ENCODE measurements around the gene ENDOG.

Gene ENDOG

DNA sequence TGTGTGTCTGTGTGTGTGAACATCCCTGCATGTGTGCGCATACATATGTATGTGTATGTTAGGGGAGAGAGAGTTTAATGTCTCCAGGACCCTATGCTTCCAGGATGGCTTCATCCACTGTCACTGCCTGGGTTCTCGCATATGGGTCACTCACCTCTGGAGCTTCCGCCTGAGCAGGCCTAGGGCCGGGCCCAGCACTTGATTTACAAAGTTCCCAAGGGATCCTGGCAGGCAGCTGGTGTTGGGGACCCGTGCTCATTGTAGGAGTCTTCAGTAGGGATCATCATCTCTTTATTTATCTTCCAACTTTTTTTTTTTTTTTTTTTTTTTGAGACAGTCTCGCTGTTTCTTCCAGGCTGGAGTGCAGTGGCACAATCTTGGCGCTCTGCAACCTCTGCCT, 18.2 kb upstream of the ENDOG start:
- no peak for DNase-seq (ENCODE audit: low read depth in 3 of 3)

DNA sequence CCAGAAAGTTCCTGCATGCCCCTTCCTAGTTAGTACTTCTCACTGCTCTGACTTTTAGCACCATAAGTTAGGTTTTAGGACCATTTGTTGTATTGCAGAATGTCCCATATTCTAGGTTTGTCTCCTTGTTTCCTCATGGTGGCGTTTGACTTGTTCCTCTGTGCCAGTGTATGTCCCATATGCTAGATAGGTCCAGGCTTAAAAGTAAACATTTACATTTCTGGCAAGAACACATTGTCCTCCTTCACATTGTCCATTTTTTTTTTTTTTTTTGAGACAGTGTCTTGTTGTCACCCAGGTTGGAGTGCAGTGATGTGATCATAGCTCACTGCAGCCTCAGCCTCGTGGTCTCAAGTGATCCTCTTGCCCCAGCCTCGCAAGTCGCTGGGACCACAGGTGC, 15.8 kb upstream of the ENDOG start:
- DNase-seq (ENCODE audit: low read depth in 3 of 3) = no peak

DNA sequence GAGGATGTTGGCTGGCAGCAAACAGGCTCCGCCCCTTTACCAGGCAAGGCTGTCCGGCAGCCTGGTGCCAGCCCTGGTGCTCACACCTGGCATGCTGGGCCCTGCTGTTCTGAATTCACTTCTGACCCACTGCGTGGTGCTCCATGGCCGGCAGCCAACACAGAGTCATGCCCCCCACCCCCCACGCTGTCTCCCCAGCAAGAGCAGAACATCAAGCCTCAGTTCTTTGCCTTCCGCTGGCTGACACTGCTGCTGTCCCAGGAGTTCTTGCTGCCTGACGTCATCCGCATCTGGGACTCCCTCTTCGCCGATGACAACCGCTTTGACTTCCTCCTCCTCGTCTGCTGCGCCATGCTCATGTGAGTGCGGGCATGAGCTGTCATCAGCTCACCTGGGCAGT, 12.6 kb upstream of the ENDOG start:
- DNase-seq (ENCODE audit: low read depth in 3 of 3) = no peak

DNA sequence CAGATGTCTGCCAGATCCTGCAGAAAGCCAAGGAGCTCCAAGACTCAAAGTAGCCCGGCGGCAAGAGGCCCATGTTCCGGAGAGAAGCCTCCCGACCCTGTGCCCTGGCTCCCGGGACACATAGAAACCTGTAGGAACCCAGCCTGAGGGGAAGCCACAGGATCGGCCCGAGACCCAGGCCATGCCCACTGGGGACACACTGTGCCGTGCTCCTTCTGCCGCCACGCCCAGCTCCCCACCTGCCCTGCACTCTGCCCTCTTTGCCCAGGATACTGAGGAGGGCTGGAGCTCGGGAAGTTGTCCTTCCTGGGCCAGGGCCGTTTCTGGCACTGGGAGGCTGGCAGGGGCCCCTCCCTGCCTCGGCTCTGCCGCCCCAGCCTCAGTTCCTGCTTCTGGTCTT, 10.5 kb upstream of the ENDOG start:
- no peak for DNase-seq (ENCODE audit: low read depth in 3 of 3)

DNA sequence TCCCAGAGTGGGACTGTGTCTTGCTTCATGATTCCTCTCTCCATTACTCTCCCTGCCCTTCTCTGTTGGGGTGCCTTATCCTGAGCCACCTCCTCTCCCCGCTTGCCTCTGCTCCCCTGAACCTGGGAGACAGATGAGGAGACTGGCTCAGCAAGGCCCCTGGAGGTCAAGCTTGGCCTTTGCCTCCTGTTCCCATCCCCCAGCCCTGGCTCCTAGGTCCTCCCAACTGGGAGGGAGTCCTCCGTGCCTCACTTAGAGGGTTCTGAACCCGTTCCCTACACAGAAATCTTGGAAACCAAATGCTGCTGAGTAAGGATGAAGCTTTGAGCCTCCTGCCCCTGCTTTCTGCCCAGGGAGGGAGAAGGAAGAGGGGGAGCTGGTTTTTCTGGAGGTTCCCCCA, 9.8 kb upstream of the ENDOG start:
- DNase-seq (ENCODE audit: low read depth in 3 of 3) = no peak

DNA sequence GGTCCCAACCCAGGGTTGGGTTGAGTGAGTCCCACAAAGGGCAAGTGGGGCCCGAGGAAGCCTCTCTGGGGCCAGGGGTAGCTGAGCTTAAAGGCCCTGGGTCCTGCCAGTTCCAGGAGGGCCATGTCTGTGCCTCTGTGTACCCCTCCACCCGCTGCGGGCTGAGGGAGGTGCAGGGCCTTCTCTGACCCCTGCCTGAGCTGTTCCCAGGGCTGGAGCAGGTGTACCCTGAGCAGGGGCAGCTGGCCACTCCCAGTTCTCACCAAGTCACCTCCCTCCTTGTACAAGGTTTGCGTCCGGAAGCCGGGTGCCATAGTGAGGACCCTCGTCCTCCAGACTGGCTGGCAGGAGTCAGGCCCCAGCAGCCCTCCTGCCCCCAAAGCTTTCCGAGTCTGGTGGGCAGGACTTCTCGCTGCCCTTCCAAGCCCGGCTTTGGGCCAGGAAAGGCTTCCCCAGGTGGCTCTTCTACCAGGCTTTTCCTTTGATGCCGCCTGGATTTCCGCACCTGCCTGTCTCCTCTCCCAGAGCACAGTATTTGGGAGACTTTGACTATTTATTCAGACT, 9.2 kb upstream of the ENDOG start:
- DNase-seq (ENCODE audit: low read depth in 3 of 3) = no peak

DNA sequence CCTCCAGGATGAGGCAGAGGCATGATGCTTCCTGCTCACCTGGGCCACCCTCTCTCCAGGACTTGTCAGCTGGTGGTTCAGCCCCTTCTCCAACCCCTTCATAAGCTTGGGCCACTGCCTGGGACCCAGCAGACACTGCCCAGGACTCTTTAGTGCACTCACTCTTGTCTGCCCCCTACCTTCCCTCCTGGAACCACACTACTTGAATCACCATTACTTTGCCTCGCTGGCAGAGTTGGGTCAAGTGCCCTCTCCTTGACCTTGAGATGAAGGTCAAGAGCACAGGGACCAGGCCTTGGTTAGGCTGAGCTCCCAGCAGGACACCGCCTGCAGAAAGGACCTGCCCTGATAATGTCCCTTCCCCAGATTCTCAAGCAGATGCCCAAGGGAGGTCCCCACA, 8.5 kb upstream of the ENDOG start:
- no peak for DNase-seq (ENCODE audit: low read depth in 3 of 3)

DNA sequence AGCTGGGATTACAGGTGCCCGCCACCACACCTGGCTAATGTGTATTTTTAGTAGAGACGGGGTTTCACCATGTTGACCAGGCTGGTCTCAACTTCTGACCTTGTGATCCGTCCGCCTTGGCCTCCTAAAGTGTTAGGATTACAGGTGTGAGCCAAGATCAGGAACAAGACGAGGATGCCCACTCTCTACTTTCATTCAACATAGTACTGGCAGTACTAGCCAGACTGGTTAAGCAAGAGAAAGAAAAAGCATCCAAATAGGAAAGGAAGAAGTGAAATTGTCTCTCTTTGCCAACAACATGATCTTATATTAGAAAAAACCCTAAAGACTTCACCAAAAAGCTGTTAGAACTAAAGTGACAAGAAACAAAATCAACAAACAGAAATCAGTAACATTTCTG, 7.4 kb upstream of the ENDOG start:
- no peak for DNase-seq (ENCODE audit: low read depth in 3 of 3)

DNA sequence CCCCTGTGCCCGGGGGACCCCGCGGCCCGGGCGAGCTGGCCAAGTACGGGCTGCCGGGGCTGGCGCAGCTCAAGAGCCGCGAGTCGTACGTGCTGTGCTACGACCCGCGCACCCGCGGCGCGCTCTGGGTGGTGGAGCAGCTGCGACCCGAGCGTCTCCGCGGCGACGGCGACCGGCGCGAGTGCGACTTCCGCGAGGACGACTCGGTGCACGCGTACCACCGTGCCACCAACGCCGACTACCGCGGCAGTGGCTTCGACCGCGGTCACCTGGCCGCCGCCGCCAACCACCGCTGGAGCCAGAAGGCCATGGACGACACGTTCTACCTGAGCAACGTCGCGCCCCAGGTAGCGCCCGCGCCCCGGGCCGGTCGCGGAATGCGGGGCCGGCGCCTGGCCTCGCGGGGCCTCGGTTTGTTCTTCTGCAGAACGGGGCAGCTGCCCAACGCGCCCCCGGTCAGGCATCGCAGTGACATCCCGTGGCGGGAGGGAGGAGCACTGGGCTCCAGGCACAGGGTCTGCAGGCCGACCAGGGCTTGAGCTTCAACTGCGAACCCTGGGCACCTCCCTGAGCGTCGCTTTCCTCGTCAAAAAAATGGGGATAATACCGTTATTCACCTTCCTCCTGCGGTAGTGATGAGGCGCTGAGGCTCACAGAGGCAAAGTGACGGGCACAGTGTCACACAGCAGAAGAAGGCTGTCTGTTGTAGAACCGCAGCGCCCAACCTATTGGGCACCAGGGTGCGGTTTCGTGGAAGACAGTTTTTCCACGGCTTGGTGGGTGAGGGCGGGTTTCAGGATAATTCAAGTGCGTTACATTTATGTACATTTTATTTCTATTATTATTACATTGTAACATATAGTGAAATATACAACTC, 777 bp downstream of the ENDOG start:
- peak in 2 of 3 donors; percentile 20 to 44 for DNase-seq (ENCODE audit: low read depth in 3 of 3)

DNA sequence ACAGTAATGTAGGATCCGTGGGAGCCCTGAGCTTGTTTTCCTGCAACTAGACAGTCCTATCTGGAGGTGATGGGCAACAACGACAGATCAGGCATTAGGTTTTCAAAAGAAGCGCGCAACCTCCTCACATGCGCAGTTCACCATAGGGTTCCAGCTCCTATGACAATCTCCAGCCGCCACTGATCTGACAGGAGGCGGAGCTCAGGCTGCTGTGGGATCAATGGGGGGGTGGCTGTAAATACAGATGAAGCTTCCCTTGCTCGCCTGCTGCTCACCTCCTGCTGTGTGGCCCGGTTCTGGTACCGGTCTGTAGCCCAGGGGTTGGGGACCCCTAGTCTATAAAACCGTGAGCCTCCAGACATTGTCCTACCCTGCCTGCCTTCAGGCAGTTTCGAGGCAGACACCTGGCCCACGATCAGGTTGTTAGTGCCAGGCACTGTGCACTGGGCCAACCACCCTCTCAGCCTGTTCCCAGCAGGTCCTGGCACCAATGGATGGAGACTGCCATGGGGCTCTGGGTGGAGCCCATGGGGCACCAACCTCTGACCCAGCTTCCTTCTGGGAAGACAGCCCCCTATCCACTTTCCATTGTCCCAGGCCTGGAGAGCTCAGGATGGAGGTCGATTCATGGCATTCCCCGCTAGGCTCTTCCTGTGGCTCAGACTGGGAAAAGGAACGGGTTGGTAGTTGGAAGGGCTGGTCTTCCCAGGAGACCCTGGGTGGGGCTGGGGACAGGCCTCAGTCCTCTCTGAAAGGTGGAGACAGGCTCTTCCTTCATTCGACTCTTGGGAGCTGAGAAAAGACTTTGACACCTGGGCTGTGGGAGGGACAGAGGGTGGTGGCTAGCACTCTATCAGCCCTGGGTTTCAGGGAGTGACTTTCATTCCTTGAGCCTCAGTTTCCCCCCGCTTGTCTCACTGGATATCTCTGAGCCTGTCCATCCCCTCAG, 1.7 kb downstream of the ENDOG start:
- DNase-seq (ENCODE audit: low read depth in 3 of 3) = no peak

DNA sequence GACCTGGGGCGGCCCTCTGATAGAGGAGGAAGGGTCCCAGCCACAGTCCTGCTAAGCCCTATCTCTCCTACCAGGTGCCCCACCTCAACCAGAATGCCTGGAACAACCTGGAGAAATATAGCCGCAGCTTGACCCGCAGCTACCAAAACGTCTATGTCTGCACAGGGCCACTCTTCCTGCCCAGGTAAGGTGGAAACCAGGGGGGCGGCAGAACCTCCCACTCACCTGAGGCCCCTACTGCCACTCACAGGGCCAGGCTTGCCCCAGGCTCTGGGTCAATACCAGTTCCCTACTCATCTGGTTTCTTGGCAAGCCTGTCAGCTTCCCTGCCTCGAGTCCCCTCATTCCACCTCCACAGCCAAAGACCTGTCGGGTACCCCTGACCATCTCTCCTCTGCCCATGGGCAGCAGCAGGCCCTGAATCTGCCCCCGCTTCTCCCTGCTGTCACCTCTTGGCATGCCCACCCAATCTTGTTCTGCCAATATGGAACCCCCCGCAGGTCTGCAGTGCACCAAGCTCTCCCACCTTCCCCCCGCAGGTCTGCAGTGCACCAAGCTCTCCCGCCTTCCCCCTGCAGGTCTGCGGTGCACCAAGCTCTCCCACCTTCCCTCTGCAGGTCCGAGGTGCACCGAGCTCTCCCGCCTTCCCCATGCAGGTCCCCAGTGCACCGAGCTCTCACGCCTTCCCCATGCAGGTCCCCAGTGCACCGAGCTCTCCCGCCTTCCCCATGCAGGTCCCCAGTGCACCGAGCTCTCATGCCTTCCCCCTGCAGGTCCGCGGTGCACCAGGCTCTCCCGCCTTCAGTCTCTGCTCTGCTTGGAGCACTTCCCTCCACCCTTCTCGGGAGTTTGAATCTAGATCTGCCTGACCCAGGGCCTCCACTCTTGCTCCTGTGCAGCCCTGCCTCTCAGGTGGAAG, 2.6 kb downstream of the ENDOG start:
- DNase-seq (ENCODE audit: low read depth in 3 of 3) = no peak

DNA sequence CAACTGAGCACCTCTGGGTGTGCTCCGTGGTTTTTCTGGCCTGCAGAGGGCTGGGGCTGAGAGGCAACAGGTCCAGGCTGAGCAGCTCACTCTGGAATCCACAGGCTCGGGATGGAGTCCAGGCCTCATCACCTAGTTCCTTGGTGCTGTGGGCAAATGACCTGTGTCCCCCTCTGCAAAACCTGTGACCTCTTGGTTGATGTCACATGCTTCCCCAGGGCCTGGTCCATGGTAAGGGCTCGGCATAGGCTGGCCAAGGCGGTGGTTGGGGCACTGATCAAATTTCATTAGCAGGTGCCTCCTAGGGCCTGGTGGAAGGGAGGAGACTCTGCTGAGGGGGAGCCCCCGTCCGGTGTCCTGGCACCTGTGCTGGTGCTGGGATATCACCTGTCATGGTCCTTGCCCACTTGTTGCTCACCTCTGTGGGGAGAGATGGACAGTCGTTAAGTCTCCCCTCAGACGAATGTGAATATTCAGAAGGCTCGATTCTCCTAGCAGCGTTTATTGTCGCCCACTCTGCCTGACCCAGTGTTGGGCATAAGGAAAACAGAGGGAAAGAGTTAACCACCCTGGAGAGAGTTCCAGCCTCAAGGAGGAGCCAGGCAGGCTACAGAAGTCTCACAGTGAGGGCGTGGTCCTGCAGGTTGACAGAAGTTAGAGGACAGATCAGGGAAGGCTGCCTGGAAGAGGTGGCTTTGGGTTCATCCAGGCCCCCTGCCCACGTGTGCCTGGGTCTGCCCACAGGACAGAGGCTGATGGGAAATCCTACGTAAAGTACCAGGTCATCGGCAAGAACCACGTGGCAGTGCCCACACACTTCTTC, 3.5 kb downstream of the ENDOG start:
- no peak for DNase-seq (ENCODE audit: low read depth in 3 of 3)

DNA sequence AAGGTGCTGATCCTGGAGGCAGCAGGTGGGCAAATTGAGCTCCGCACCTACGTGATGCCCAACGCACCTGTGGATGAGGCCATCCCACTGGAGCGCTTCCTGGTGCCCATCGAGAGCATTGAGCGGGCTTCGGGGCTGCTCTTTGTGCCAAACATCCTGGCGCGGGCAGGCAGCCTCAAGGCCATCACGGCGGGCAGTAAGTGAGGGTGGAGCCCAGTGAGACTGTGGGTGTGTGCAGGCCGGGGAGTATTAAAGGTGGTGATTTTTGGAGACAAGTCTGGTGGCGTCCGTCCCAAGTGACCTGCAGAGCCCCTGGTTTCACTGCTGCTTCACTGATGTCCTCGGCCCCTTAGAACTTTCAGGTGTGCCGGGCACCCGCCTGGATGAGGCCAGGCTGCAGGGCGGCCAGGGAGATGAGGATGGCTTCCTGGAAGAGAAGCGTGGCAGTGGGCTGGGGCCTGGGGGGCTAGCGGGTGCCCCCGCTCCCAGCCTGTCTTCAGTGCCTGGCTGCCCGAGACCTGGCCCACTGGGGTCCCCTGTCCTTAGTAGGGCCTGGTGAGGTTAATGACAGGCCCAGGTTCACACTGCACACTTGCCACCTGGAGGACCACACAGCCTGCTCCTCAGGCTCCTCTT, 4.2 kb downstream of the ENDOG start:
- DNase-seq (ENCODE audit: low read depth in 3 of 3) = no peak

DNA sequence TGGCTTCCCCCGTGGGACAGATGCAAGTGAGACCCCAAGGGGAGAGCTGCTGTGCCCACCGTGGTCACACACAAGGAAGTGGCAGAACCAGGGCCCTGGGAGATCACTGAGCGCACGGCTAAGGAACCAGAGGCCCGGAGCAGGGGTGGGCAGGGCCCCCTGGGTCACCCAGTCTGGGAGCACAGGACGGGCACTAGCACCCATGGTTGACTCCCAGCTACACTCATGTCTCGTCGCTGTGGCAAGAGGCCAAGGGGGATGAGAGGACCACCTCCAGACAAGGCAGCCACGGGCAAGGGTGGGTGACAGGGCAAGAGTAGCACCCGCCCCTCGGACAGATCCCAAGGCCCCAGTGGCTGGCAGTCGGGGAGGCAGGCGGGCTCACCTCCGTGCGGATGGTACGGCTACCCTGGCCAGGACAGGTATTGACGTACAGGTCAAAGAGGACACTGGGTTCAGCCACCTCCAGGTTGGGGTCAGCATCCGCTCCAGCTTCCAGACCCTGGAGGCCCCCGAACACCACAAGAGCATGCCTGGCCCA, 5.1 kb downstream of the ENDOG start:
- no peak for DNase-seq (ENCODE audit: low read depth in 3 of 3)

DNA sequence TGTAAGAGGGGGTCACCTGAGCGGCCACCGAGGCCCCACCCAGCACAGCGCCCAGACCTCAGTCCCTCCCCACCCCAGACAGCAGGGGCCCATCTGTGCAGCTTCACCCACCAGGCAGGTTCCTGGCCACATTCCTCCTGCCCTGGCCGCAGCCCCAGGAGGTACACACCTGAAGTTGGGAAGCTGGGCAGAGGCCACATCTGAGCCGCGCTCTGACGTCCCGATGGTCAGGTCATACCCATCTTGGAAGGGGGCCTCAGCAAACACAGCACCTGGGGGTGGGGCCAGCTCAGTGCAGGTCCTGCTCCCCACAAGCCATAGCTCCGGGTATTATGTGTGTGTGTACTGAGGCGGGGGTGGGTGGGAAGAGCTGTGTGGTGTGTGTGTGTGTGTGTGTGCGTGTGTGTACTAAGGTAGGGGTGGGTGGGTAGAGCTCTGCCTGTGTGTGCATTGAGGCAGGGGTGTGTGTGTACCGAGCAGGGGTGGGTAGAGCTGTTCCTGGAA, 5.7 kb downstream of the ENDOG start:
- DNase-seq (ENCODE audit: low read depth in 3 of 3) = no peak

DNA sequence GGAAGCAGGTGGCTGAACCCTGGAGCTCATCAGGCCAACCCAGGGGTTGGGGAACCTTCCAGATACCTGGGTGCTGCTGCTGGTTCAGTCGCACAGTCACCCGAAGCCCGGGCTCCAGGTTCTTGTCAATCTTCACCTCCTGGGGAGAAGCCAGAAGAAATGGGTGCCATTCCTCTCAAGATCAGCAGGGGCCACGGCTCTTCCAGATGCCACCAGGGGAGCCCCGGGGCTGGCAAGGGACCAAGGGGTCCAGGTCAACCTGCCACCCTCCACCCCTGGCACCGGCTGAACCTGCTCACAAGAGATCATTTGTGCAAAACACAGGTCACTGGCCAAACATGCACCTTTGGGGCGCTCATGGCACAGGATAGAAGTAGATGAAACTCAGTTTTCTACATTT, 6.6 kb downstream of the ENDOG start:
- DNase-seq (ENCODE audit: low read depth in 3 of 3) = no peak

DNA sequence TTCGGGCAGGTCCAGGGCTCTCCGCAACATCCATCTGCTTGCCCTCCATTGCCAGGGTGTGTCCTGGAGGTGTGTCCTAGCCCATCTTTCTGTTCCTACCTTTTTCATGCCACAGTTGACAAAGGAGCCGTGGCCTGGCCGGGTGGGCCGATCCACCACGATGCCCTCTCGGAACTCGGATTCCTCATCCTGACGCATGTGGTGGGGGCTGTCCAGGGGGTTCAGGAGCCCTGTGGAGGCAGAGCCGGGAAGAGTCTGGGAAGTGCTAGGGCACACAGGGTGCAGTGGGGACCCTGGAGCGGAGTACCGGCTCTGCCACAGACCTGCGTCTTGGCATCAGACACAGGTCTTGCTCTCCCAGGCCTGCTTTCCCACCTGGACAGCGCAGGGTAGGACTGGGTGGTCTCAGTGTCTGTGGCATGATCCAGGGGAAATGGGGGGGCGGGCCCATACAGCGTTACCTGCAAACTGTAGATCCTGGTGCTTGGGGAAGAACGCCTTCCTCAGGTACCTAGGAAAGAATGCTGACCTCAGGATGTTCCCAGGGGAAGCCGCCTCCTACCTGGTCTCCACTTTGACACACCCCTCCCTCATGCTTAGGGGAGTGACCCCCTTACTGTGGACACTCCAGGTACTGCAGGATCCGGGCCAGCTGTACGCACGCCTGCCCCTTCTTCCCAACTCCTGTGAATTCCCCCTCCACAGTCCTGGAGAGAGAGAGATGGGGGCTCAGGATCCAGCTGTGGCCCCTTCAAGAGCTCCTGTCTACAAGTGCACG, 7.8 kb downstream of the ENDOG start:
- DNase-seq (ENCODE audit: low read depth in 3 of 3) = no peak

DNA sequence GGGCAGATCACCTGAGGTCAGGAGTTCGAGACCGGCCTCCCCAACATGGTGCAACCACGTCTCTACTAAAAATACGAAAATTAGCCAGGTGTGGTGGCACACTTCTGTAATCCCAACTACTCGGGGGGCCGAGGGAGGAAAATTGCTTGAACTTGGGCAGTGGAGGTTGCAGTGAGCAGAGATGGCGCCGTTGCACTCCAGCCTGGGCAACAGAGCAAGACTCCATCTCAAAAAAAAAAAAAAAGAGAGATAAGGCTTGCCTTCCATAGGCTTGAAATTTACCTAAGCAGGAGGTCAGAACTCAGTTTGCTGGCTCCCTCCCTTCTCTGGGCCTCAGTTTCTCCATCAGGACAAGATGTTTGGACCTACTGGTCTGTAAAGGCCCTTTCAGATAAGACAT, 10.0 kb downstream of the ENDOG start:
- no peak for DNase-seq (ENCODE audit: low read depth in 3 of 3)

All from stimulated activated CD4-positive, alpha-beta T cell treated with anti-CD3 and anti-CD28 coated beads, TNF-alpha, amount 100 ng/mL, for 48 hours (primary cell).